ENCODE results near the gene DENND1C. TPM values are rescaled to one million over a fixed set of nuclear protein-coding genes. Genes with fewer than 3 reads are reported as not detected.

DENND1C gene
- polyA plus RNA-seq, 3 donors, result 11.2 to 60.2 (median 20.5) TPM

GRCh38 chr19:6465663-6466062 lies 15.9 kb downstream of the DENND1C start:
- H3K27me3 ChIP-seq (ENCODE audit: control insufficient read depth in 2 of 2, insufficient read depth in 2 of 2, low read length in 2 of 2), result peaks cover 0 to 25% of the 10 kb centered on the region in 2 donors
- peaks cover 8% of the 10 kb centered on the region for H3K4me1 Mint-ChIP-seq
- no peak overlapping the region for H3K4me2 ChIP-seq (replicated peaks; ENCODE audit: extremely low read depth, low read length, poor library complexity, severe bottlenecking)
- H3K36me3 ChIP-seq (replicated peaks in 1 of 2; ENCODE audit: control insufficient read depth in 1 of 2, insufficient read depth in 2 of 2, low read length in 2 of 2), result peaks cover 5 to 26% of the 10 kb centered on the region in 2 donors
- H3K4me1 ChIP-seq (ENCODE audit: control insufficient read depth in 1 of 2, insufficient read depth in 2 of 2, low read length in 2 of 2), result peaks cover 7 to 11% of the 10 kb centered on the region in 2 donors
- peaks cover 0 to 5% (median 0%) of the 10 kb centered on the region in 7 donors for H3K9me3 Mint-ChIP-seq
- no peak overlapping the region for H3K4me3 ChIP-seq (replicated peaks in 1 of 3; ENCODE audit: low read depth in 2 of 3, low read length in 3 of 3)
- 100% methylated on average over 1 of the region's 8 CpGs for WGBS (ENCODE audit: insufficient coverage)
- H2AFZ ChIP-seq (ENCODE audit: insufficient read depth, low read depth, low read length, poor library complexity, severe bottlenecking), result no peak overlapping the region
- DNase-seq, result no peak
- no peak for TF ChIP-seq CTCF (IDR thresholded peaks at IDR 0.05)
- H3K27ac Mint-ChIP-seq, result no peak overlapping the region
- H3K36me3 Mint-ChIP-seq, result peaks cover 25% of the 10 kb centered on the region in 2 donors
- no peak overlapping the region for H3K27ac ChIP-seq (ENCODE audit: low read depth in 1 of 2, low read length in 2 of 2)
- no peak overlapping the region for H3K4me3 Mint-ChIP-seq
- intact Hi-C loops (cut with micrococcal nuclease), result no loop called here
- no peaks in the 10 kb centered on the region for H4K20me1 ChIP-seq (ENCODE audit: insufficient read depth, low read length)
- peaks cover 27 to 33% (median 32%) of the 10 kb centered on the region in 3 donors for H3K27me3 Mint-ChIP-seq (ENCODE audit: low read depth in 3 of 3)
- H3K79me2 ChIP-seq (ENCODE audit: insufficient read depth, low read length), result no peaks in the 10 kb centered on the region
- peaks cover 3 to 4% of the 10 kb centered on the region in 2 donors for H3K9me3 ChIP-seq (replicated peaks in 1 of 2; ENCODE audit: control insufficient read depth in 1 of 2, insufficient read depth in 1 of 2, low read length in 2 of 2)
- no peak overlapping the region for H3K9ac ChIP-seq (ENCODE audit: insufficient read depth, low read length, poor library complexity, severe bottlenecking)

GRCh38 chr19:6465006-6465405 lies 16.6 kb downstream of the DENND1C start:
- H3K9me3 Mint-ChIP-seq, result peaks cover 0 to 5% (median under 1%) of the 10 kb centered on the region in 7 donors
- no peak overlapping the region for H2AFZ ChIP-seq (ENCODE audit: insufficient read depth, low read depth, low read length, poor library complexity, severe bottlenecking)
- H3K4me3 ChIP-seq (replicated peaks in 1 of 3; ENCODE audit: low read depth in 2 of 3, low read length in 3 of 3), result no peak overlapping the region
- peaks cover 18 to 21% of the 10 kb centered on the region in 2 donors for H3K36me3 Mint-ChIP-seq
- intact Hi-C loops (cut with micrococcal nuclease), result no loop called here
- H4K20me1 ChIP-seq (ENCODE audit: insufficient read depth, low read length), result no peaks in the 10 kb centered on the region
- peaks cover 28 to 35% (median 31%) of the 10 kb centered on the region in 3 donors for H3K27me3 Mint-ChIP-seq (ENCODE audit: low read depth in 3 of 3)
- no peak for DNase-seq
- no peak overlapping the region for H3K9ac ChIP-seq (ENCODE audit: insufficient read depth, low read length, poor library complexity, severe bottlenecking)
- peaks cover 3 to 4% of the 10 kb centered on the region in 2 donors for H3K9me3 ChIP-seq (replicated peaks in 1 of 2; ENCODE audit: control insufficient read depth in 1 of 2, insufficient read depth in 1 of 2, low read length in 2 of 2)
- H3K4me1 ChIP-seq (ENCODE audit: control insufficient read depth in 1 of 2, insufficient read depth in 2 of 2, low read length in 2 of 2), result peaks cover 11 to 18% of the 10 kb centered on the region in 2 donors
- WGBS (ENCODE audit: insufficient coverage), result 95% methylated on average over 4 of the region's 9 CpGs
- H3K4me1 Mint-ChIP-seq, result peaks cover 12% of the 10 kb centered on the region
- H3K4me3 Mint-ChIP-seq, result peak overlapping the region in 1 of 2 donors; percentile 71
- H3K4me2 ChIP-seq (replicated peaks; ENCODE audit: extremely low read depth, low read length, poor library complexity, severe bottlenecking), result no peak overlapping the region
- TF ChIP-seq CTCF (IDR thresholded peaks at IDR 0.05), result no peak
- H3K27ac Mint-ChIP-seq, result peak overlapping the region in 1 of 7 donors; percentile 26
- H3K27me3 ChIP-seq (ENCODE audit: control insufficient read depth in 2 of 2, insufficient read depth in 2 of 2, low read length in 2 of 2), result peaks cover 0 to 25% of the 10 kb centered on the region in 2 donors
- H3K27ac ChIP-seq (ENCODE audit: low read depth in 1 of 2, low read length in 2 of 2), result no peak overlapping the region
- peaks cover 5 to 20% of the 10 kb centered on the region in 2 donors for H3K36me3 ChIP-seq (replicated peaks in 1 of 2; ENCODE audit: control insufficient read depth in 1 of 2, insufficient read depth in 2 of 2, low read length in 2 of 2)
- no peaks in the 10 kb centered on the region for H3K79me2 ChIP-seq (ENCODE audit: insufficient read depth, low read length)

All from CD14-positive monocyte (primary cell).